ENCODE results near the gene NUSAP1.
"Not testable (repeated sequence)": the region's sequence is repeated elsewhere in the genome, so short reads cannot be mapped to it uniquely, and the experiment has no call there.

Gene NUSAP1

DNA sequence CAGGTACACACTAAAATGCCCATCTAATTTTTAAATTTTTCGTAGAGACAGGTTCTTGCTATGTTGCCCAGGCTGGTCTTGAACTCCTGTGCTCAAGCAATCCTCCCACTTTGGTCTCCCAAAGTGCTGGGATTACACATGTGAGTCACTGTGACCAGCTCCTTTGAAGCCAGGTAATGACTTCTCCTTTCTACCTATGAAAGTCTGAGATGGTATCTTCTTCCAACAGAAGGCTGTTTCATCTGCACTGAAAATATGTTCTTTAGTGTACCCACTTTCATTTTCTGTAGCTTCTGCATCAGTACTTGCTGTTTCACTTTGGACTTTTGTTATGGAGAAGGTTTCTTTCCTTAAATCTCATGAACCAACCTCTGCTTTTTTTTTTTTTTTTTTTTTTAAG lies 9.1 kb upstream of the NUSAP1 start:
- DNase-seq = no peak

DNA sequence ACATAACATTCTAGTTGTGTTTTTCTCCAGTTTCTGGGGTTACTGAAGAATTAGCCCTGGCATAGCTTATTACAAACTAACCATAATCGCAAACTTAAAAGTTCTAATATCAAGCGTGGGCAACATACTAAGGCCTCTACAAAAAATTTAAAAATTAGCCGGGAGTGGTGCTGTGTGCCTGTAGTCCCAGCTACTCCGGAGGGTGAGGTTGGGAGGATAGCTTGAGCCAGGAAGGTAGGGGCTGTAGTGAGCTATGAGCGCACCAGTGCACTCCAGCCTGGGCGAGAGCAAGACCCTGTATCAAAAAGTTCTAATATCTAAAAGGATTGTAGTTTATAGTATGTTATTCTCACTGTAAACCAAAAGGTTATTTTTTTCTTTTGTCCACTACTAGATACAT lies 1.4 kb upstream of the NUSAP1 start:
- peak; percentile 27 for DNase-seq

DNA sequence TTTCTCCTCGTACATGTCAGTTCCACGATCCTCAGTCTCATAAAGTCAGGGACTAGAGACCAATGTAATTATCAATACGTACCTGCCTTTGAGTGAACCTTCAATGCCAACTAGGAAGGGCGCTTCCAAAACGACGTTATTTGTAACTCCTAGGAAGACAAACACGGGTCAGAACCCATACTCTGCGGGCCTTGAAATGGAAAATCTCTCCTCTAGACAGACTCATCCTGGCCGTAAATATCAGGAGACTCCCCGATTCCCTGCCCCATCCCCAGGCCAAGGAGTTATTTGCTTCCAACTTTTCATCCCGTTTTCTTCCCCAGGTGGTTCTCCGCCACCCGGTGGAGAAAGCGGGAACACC lies 868 bp upstream of the NUSAP1 start:
- no peak for DNase-seq

DNA sequence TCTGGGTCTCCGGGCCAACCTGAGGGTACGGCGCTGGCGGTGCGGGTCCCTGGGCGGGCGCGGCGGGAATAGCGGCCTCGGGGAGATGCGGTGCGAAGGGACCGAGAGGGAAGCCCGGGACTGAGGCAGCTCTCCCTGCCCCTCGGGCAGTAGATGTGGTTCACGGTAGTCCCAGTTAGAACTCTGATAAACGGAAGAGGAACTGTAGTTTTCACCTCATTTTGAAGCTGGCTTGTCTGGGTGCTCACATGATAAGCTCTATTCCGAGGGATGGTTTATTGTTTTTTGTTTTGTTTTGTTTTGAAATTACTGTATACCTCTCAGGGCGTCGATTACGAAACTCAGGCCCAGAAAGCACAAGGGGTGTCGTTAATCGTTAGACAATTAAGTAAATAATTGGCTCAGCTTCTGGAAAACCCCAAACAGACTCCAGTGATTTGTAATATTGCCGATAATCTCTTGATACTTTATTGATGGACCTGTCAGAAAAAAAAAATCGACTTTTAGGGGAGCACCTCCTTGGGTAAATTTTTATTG lies 413 bp downstream of the NUSAP1 start:
- DNase-seq = no peak

DNA sequence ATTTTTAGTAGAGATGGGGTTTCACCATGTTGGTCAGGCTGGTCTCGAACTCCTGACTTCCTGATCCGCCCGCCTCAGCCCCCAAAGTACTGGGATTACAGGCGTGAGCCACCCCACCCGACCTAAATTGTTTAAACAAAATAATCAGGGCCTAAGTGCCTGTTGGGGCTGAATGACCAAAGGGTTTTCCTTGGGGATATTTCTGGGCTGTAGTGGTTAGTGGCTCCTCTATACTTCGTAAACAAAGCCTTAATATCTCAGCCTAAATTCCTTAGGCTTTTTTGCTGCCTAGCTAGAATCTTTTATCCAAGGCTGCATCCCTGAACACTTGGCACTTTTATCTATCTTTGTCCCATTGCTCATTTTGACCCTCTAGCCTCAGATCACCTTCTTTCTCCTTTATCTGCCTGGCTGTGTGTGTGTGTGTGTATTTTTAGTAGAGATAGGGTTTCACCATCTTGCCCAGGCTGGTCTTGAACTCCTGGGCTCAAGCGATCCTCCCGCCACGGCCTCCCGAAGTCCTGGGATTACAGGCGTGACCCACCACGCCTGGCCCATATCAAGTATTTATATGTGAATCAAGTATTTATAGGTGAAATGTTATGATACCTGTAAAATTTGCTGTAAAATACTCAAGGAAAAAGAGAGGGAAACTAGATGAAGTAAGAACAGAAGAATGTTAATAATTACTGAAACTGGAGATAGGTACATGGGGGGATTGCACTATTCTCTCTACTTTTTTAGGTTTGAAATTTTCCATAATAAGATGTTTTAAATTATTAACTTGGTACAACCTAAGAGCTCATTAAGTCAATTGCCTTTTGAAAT lies 1.8 kb downstream of the NUSAP1 start:
- DNase-seq = peak; percentile 10

DNA sequence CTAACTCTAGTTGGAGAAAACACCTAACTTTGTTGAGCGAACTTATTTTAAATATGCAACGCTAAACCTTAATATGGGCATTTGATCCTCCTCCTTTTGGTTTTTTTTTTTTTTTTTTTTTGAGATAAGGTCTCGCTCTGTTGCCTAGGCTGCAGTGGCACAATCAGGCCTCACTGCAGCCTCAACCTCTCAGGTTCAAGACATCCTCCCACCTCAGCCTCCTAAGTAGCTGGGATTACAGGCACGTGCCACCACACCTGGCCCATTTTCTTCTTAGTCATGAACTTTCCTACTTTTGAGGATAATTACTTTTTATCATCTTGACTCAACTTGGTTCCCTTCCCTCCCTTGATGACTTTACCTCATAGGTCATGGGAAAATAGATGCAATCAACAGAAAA lies 3.9 kb downstream of the NUSAP1 start:
- no peak for DNase-seq

DNA sequence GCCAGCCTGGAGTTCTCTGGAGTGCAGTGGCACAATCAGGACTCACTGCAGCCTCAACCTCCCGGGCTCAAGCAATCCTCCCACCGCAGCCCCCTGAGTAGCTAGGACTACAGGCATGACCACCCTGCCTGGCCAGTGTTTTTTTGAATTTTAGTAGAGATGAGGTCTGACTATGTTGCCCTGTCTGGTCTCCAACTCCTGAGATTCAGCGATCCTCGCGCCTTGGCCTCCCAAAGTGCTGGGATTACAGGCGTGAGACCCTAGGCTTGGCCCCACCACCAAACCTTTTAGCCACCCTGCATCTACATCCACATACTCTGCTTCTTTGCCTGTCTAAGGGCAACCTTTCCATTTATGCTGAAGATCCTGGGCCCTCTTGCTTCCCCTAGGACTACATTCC lies 4.4 kb downstream of the NUSAP1 start:
- DNase-seq = no peak

DNA sequence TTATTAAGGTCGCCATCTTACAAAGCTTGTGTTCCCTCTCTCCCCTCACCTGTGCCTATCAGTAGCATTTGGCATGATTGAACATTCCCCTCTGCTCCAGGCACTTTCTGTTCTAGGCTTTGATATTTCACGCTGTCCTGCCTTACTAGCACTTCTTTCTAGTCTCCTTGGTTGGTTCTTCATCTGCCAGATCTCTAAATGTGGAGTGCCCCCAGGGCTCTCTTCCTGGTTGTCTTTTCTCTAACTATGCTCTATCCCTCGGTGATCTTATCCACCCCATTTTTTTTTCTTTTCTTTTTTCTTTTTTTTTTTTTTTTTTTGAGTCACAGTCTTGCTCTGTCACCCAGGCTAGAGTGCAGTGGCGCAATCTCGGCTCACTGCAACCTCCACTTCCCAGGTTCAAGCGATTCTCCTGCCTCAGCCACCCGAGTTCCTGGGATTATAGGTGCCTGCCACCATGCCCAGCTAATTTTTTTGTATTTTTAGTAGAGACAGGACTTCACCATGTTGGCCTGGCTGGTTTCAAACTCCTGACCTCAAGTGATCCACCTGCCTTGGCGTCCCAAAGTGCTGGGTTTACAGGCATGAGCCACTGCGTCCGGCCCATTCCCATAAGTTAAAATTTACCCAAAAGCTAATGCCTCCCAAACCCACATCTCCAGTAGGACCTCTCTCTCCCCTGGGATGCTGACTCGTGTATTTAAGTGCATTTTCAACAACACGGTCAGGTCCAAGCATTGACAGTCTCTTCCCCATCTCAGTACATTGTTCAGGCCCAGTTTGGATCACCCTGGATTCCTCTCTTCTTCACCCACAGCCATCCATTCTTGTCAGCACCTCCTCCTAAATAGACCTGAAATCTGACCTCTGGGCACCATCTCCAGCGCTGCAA lies 5.2 kb downstream of the NUSAP1 start:
- DNase-seq = no peak

DNA sequence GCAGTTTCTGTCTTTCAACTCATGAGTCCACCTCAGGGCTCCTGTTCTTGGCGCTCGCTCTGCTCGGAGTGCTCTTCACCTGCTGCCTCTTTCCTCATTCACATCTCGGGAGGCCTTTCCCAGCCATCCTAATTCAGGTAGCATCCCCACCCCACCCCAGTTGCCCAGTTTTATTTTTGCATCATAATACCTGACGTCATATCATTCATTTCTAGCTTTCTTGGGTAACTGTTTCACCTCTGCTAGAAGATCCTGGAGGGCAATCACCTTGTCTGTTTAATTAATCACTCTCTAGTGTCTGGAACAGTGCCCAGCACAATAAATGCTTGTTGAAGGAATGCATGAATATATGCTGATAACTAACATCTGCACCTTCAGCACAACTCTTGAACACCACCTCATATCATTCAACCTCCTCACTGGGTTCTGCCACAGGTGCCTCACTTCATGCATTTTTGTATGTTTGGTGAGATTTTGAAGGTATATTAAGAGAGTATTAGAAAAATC lies 7.6 kb downstream of the NUSAP1 start:
- no peak for DNase-seq

DNA sequence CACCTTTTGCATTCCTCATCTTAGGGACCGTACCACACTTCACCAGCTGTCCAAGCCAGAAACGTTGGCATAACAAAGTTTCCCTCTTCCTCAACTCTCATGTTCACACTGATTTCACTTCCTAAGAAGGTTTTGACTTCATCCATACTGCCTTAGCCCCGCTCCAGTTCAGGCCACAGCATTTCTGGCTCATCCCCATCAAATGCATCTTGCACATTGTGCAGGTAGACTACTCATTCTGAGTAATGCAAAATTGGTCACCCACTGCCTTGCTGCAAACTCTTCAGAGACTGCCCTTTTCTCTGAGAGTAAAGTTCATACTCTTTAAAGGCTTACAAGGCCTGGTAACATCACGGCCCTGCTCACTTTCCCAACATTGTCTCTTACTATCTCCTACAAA lies 8.8 kb downstream of the NUSAP1 start:
- no peak for DNase-seq

DNA sequence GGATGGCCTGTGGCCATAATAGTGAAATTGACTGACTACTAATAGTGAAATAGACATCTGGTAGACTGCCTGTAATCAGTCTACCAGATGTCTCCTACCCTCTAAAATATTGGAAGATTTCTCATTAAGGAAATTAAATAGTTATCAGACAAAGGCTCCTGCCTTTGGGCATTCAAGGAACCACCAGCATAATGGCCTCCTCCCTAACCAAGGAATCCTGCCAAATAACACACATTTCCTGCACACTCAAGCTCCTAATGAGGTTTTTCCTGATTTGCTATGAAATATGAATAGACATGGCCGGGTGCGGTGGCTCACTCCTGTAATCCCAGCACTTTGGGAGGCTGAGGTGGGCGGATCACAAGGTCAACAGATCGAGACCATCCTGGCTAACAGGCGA lies 14.6 kb downstream of the NUSAP1 start:
- no peak for DNase-seq

DNA sequence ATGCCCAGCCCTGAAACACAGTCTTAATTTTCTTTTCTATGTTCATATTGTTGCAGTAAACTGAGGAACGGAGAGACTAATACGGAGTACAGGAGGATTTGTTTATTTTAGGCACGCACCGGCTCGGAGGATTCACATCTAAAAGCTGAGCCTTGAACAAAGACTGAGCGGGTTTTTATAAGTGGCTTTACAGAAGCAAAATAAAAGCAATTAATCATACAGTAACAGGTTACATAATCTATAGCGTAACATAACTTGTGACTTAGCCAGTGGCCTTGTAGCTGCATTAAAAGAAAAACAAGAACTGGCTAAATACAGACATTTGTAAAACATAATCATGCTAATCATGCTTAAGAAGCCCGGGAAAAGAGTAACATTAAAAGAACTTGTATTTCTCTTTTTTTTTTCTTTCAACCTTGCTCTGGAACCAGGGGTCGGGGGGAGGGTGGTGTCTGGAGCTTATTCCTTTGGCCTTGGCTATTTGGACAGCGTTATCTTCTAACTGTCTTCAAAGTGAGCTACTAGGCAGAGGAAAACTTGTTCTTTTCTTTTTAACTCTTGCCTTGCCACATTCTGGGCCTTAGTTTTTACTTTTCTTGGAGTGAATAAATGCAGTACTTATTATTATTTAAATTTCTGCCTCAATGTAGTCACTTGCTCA lies 17.5 kb downstream of the NUSAP1 start:
- no peak for DNase-seq

DNA sequence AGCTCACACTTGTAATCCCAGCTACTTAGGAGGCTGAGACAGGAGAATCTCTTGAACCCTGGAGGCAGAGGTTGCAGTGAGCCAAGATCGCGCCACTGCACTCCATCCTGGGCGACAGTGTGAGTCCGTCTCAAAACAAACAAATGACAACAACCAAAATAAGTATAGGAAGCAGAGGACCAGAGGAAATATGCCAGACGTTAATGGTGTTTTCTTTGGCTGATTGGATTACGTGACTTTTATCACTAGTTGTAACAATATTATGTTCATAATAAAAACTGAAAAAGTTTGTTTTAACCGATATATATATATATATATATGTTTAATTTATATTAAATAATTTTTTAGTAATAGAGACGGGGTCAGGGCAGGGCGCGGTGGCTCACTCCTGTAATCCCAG lies 21.7 kb downstream of the NUSAP1 start:
- DNase-seq = no peak

DNA sequence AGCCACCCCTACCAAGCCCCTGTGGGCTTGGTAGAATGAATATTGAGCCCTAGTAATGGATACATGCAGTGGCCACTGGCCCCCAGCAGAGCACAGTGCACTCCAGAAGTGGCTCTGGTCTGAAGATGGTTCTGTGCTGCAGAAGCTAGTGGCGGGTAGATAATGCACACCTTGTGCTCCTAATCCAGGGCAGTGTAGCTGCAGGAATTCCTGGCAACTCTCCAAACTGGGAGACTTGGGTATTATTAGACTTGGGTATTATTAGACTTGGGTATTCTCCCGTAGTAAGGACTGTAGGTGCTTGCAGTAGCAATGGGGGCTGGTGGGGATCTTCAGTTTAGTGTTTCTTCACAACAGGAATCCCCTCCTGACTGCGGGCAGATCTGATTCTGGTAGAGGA lies 34.7 kb downstream of the NUSAP1 start:
- DNase-seq = no peak

DNA sequence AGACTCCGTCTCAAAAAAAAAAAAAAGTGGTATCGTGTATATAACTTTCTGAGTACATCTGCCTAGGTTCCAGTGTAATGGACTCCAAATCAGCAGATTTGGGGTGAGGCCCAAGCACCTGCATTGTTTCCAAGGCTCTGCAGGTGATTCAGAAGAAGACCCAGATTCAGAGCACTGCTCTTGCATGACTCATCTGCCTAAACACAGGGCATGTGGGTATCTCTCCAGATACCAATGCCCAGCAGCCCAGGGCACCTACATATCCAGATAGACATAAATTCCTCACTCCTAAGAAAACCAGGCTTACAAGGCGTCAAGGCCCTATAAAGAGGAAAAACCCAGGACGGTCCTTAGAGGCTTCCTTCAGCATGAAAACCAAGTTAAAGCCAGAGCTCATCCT lies 45.3 kb downstream of the NUSAP1 start:
- DNase-seq = no peak

DNA sequence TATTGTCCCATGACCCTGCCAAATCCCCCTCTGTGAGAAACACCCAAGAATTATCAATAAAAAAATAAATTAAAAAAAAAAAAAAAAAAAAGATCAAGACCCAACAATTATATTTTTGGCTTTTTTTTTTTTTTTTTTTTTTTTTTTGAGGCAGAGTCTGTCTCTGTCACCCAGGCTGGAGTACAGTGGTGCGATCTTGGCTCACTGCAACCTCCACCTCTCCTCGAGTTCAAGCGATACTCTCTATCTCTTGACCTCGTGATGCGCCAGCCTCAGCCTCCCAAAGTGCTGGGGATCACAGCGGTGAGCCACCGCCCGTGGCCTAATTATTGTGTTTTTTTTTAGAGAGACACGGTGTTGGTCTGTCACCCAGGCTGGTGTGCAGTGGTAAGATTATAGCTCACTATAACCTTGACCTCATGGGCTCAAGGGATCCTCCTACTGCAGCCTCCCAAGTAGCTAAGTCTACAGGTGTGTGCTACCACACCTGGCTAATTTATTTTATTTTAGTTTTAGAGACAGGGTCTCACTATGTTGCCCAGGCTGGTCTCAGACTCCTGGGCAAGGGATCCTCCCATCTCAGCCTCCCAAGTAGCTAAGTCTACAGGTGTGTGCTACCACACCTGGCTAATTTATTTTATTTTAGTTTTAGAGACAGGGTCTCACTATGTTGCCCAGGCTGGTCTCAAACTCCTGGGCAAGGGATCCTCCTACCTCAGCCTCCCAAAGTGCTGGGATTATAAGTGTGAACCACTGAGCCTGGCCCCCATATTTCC lies 51.5 kb downstream of the NUSAP1 start:
- DNase-seq = not testable (repeated sequence)

DNA sequence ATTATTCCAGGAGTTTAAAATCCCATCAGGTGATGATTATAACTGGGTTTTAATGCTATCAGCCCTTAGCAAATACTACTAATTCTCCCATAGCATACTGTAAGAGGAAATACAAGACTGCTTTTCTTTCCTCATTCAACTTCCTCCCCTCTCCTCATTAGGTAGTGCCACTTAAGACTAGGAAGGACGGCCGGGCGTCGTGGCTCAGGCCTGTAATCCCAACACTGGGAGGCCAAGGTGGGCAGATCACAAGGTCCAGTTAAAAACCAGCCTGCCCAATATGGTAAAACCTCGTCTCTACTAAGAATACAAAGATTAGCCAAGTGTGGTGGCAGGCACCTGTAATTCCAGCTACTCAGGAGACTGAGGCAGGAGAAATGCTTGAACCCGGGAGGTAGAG lies 55.0 kb downstream of the NUSAP1 start:
- no peak for DNase-seq

DNA sequence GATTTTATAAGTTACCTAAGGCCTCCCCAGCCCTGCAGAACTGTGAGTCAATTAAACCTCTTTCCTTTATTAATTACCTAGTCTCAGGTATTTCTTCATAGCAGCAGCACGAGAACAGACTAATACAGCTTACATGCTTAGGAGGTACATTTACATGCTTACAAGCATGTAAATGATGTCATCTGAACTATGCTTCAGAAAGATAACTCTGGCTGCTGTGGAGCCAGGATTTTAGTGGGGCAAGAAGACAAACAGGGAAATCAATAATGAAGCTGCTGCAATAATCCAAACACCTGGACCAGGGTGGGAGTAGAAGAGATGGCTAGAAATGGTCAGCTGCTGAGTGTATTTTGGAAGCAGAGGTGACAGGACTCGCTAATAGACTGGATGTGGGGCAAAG lies 60.0 kb downstream of the NUSAP1 start:
- DNase-seq = no peak

DNA sequence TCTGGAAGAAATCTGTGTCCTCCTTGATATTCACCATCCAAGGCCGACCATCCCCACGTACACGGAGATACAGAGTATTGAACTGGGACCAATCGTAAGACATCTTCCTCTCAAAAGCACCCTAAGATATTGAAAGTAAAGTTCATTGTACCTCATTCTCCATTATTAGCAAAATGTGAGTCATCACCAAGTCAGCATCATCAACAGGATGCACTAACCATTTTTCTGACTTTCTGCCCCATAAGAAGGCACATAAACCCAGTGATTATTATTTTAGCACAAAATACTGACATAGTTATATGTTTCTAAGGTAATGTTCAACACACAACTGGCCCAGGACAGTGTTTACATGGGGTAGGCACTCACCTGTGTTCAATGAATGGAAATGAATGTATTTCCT lies 62.2 kb downstream of the NUSAP1 start:
- no peak for DNase-seq

DNA sequence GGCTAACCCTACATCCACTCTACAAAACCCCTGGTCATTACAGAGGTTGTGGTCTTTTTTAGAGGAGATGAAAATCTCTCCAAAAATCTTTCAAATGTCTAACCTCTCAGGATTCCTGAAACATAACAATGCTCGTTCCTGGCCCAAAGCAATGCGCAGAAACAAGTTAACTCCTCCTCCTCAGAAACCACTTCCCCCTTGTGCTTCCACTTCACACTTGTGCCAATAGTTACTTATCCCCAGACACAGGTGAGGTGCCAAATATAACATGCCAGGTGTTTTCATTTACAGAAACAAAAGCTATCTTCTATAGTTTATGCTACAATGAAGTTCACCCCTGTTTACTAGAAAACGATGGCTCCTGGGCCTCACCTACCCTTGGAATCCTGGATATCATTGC lies 63.4 kb downstream of the NUSAP1 start:
- DNase-seq = no peak

DNA sequence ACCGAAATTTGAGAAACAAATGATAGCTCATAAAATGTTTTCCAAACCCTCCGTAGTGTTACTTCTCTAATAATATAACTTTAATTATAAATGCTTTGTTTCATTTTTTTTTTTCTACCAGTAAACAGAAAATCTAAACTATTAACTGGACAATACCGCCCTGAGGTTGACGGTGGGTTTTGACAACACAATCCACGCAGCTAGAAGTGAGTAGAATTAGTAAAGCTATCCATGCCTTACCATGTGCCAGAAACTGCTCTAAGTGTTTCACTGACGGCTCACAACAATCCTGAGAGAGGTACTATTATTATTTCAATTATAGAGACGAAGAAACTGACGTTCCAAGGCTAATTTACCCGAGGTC lies 69.2 kb downstream of the NUSAP1 start:
- DNase-seq = no peak

DNA sequence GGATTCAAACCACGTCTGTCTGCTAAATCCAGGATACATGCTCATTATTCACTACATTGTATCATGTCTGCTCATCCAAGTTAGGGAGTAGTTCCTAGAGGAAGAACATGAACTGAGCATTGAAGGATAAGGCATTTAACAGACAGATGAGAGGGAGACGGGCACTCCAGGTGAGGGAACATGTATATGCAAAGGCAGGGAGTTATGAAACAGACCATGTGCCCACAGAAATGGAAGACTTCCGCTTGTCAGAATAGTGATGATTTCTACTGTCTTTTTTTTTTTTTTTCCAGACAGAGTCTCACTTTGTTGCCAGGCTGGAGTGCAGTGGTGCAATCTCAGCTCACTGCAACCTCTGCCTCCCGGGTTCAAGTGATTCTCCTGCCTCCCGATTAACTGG lies 74.7 kb downstream of the NUSAP1 start:
- DNase-seq = no peak
